KMS-11 (cell line): ENCODE results near the gene COL5A1.

Source experiments
- H2AFZ ChIP-seq: fragments of 200-600 bp; sonication (generic); 2 replicates; pipeline ENCODE4 v1.6.1; 2016; ENCODE audit warnings: antibody characterized with exemption, mixed run types, low read depth
- H3K27ac ChIP-seq: fragments of 200-600 bp; sonication (generic); 2 replicates; pipeline ENCODE4 v1.6.1; 2016; ENCODE audit warnings: mild to moderate bottlenecking, mixed run types
- H3K27me3 ChIP-seq: fragments of 200-600 bp; sonication (generic); 2 replicates; pipeline ENCODE4 v1.6.1; 2017; ENCODE audit warnings: mild to moderate bottlenecking, low read depth, mixed run types, moderate library complexity; ENCODE audit not compliant: insufficient read depth
- H3K36me3 ChIP-seq: fragments of 200-600 bp; sonication (generic); 2 replicates; pipeline ENCODE4 v1.6.1; 2017; ENCODE audit warnings: mild to moderate bottlenecking, mixed run types; ENCODE audit not compliant: insufficient read depth
- H3K4me1 ChIP-seq: fragments of 200-600 bp; sonication (generic); 2 replicates; pipeline ENCODE4 v1.6.1; 2016; ENCODE audit warnings: mild to moderate bottlenecking, low read depth, mixed run types; ENCODE audit not compliant: poor library complexity, severe bottlenecking
- H3K4me2 ChIP-seq: fragments of 200-600 bp; sonication (generic); 2 replicates; pipeline ENCODE4 v1.7.0; 2016; ENCODE audit warnings: mild to moderate bottlenecking, mixed run types
- H3K4me3 ChIP-seq: fragments of 200-600 bp; sonication (generic); IDR thresholded peaks from 2 replicates; pipeline ENCODE4 v1.6.1; 2017; ENCODE audit warnings: low read depth, low read length, mixed read lengths; ENCODE audit not compliant: insufficient read depth
- H3K79me2 ChIP-seq: fragments of 200-600 bp; sonication (generic); 2 replicates; pipeline ENCODE4 v1.6.1; 2016; ENCODE audit warnings: low read depth, mixed run types; ENCODE audit not compliant: insufficient read depth
- H3K9ac ChIP-seq: fragments of 200-600 bp; sonication (generic); 2 replicates; pipeline ENCODE4 v1.6.1; 2016; ENCODE audit warnings: mild to moderate bottlenecking, mixed run types
- H4K20me1 ChIP-seq: fragments of 200-600 bp; sonication (generic); 2 replicates; pipeline ENCODE4 v1.6.1; 2016; ENCODE audit warnings: mild to moderate bottlenecking, mixed run types; ENCODE audit not compliant: insufficient read depth
- CTCF ChIP-seq: fragments of 200-600 bp; sonication (generic); conservative IDR thresholded peaks from 2 replicates; pipeline ENCODE4 v1.6.1; 2017; ENCODE audit warnings: low read depth, mild to moderate bottlenecking, antibody characterized with exemption, low read length, moderate library complexity, mixed read lengths

The COL5A1 gene

GRCh38 chr9:134629061-134629585, 12.5 kb upstream of the COL5A1 start:
- H3K4me3 ChIP-seq: no peak overlapping the region
- H3K79me2 ChIP-seq: no peaks in the 10 kb centered on the region
- H3K36me3 ChIP-seq: no peaks in the 10 kb centered on the region
- H3K27me3 ChIP-seq: peaks cover 63% of the 10 kb centered on the region
- H3K9ac ChIP-seq: no peak overlapping the region
- H3K4me2 ChIP-seq: no peak overlapping the region
- no peaks in the 10 kb centered on the region for H3K4me1 ChIP-seq
- TF ChIP-seq CTCF: no peak
- no peak overlapping the region for H3K27ac ChIP-seq
- no peak overlapping the region for H2AFZ ChIP-seq
- no peaks in the 10 kb centered on the region for H4K20me1 ChIP-seq

GRCh38 chr9:134629586-134630392, 11.8 kb upstream of the COL5A1 start:
- peaks cover 62% of the 10 kb centered on the region for H3K27me3 ChIP-seq

GRCh38 chr9:134630393-134630790, 11.2 kb upstream of the COL5A1 start:
- Histone ChIP-seq H3K4me3 (no peak overlapping the region), H3K27ac (no peak overlapping the region), H3K27me3 (peaks cover 56% of the 10 kb centered on the region), H3K36me3 (no peaks in the 10 kb centered on the region), H3K79me2 (no peaks in the 10 kb centered on the region), H3K4me1 (no peaks in the 10 kb centered on the region), H3K9ac (no peak overlapping the region), H2AFZ (no peak overlapping the region), H4K20me1 (no peaks in the 10 kb centered on the region), H3K4me2 (no peak overlapping the region)
- no peak for TF ChIP-seq CTCF

More at GRCh38 chr9:134629586-134630392, 11.8 kb upstream of the COL5A1 start:
- H3K79me2 ChIP-seq: no peaks in the 10 kb centered on the region
- no peak overlapping the region for H3K4me2 ChIP-seq
- H4K20me1 ChIP-seq: no peaks in the 10 kb centered on the region
- H3K4me3 ChIP-seq: no peak overlapping the region
- no peak overlapping the region for H3K9ac ChIP-seq
- no peak overlapping the region for H3K27ac ChIP-seq
- no peak for TF ChIP-seq CTCF
- no peaks in the 10 kb centered on the region for H3K4me1 ChIP-seq
- H3K36me3 ChIP-seq: no peaks in the 10 kb centered on the region
- no peak overlapping the region for H2AFZ ChIP-seq

- Histone ChIP-seq H3K36me3 (no peaks in the 10 kb centered on the region), H3K9ac (no peak overlapping the region), H3K79me2 (no peaks in the 10 kb centered on the region), H4K20me1 (no peaks in the 10 kb centered on the region), H2AFZ (no peak overlapping the region), H3K4me3 (no peak overlapping the region), H3K4me2 (no peak overlapping the region), H3K27me3 (peaks cover 52% of the 10 kb centered on the region), H3K27ac (no peak overlapping the region), H3K4me1 (no peaks in the 10 kb centered on the region)
- TF ChIP-seq CTCF: no peak
Observed at GRCh38 chr9:134630861-134631260, 10.7 kb upstream of the COL5A1 start.
